GM19035 (cell line): ENCODE data around the gene CLEC2L.

ENCODE experiments used
- ATAC-seq: cut with Tn5 transposase; IDR thresholded peaks from one replicate; pipeline ENCODE4 v1.9.1; 2021; ENCODE audit not compliant: unreplicated experiment

CLEC2L gene

GRCh38 chr7:139523199-139523941, at the start of gene CLEC2L:
TSS of gene CLEC2L (plus strand) at chr7:139523685. CDS start at chr7:139523928, 243 bp downstream.
- no peak for ATAC-seq

- ATAC-seq = no peak
Observed at GRCh38 chr7:139476139-139476538, 47.3 kb upstream of the CLEC2L start.

GRCh38 chr7:139476891-139477290, 46.6 kb upstream of the CLEC2L start:
- no peak for ATAC-seq

- no peak for ATAC-seq
Observed at GRCh38 chr7:139479620-139480019, 43.9 kb upstream of the CLEC2L start.

GRCh38 chr7:139481364-139481763, 42.1 kb upstream of the CLEC2L start:
- no peak for ATAC-seq

GRCh38 chr7:139482122-139482521, 41.4 kb upstream of the CLEC2L start:
- ATAC-seq = no peak

GRCh38 chr7:139482662-139483466, 40.6 kb upstream of the CLEC2L start:
- ATAC-seq = no peak

GRCh38 chr7:139487366-139488080, 36.0 kb upstream of the CLEC2L start:
- no peak for ATAC-seq

- ATAC-seq = no peak
Observed at GRCh38 chr7:139488810-139489209, 34.7 kb upstream of the CLEC2L start.

GRCh38 chr7:139490130-139490529, 33.4 kb upstream of the CLEC2L start:
- ATAC-seq = no peak

GRCh38 chr7:139492293-139492692, 31.2 kb upstream of the CLEC2L start:
- ATAC-seq = no peak

- ATAC-seq = no peak
Observed at GRCh38 chr7:139494835-139495579, 28.5 kb upstream of the CLEC2L start.

- ATAC-seq = no peak
Observed at GRCh38 chr7:139495580-139496125, 27.8 kb upstream of the CLEC2L start.

GRCh38 chr7:139496528-139496927, 27.0 kb upstream of the CLEC2L start:
- ATAC-seq = no peak

- ATAC-seq = no peak
Observed at GRCh38 chr7:139500770-139501138, 22.7 kb upstream of the CLEC2L start.

GRCh38 chr7:139502226-139502625, 21.3 kb upstream of the CLEC2L start:
- ATAC-seq = no peak

- ATAC-seq = no peak
Observed at GRCh38 chr7:139505563-139505962, 17.9 kb upstream of the CLEC2L start.

- ATAC-seq = no peak
Observed at GRCh38 chr7:139509535-139509934, 13.9 kb upstream of the CLEC2L start.

- no peak for ATAC-seq
Observed at GRCh38 chr7:139511315-139511714, 12.2 kb upstream of the CLEC2L start.

- ATAC-seq = no peak
Observed at GRCh38 chr7:139515266-139515665, 8.2 kb upstream of the CLEC2L start.

- ATAC-seq = no peak
Observed at GRCh38 chr7:139521439-139521838, 2.0 kb upstream of the CLEC2L start.
